ENCODE results near the gene ZNF570.

The ZNF570 gene

DNA sequence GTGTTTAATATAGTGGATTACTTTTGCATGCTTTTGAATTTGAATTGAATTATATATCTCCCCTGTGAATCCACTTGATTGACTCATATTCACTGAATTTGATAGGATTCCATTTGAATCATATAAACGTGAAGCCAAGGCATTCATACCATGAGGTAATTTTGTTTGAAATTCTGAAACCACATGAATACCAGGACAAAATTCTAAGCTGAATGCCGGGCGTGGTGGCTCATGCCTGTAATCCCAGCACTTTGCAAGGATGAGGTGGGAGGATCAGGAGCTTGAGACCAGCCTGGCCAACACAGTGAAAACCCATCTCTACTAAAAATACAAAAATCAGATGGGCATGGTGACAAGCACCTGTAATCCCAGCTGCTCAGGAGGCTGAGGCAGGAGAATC lies 42.0 kb downstream of the ZNF570 start:
- TF ChIP-seq POLR2A (IDR thresholded peaks at IDR 0.05; ENCODE audit: low read length): no peak
- TF ChIP-seq GATA1 (IDR thresholded peaks at IDR 0.05; ENCODE audit: low read depth, low read length): no peak

DNA sequence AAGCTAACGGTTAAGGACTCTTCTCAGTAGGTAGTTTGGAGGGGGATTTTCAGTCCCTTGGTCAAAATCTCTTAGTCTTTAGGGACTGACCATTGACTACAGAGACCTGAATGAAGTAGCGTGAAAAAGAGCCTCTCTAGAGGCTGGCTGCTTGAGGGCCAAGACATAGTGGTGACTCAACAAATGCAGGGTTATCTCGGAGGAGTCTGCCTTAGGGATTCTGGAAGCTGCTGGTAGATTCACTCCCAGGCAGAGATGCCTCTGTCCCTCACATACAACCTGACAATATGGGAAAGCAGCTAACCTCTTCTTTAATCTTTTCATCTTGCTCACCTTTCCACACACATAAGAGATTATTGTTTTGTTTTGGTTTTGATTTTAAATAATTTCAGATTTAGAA lies 42.7 kb downstream of the ZNF570 start:
- no peak for TF ChIP-seq GATA1 (IDR thresholded peaks at IDR 0.05; ENCODE audit: low read depth, low read length)
- TF ChIP-seq POLR2A (IDR thresholded peaks at IDR 0.05; ENCODE audit: low read length): no peak
- no peak for DNase-seq

More for the DNA sequence above, 42.0 kb downstream of the ZNF570 start:
- no peak for DNase-seq

DNA sequence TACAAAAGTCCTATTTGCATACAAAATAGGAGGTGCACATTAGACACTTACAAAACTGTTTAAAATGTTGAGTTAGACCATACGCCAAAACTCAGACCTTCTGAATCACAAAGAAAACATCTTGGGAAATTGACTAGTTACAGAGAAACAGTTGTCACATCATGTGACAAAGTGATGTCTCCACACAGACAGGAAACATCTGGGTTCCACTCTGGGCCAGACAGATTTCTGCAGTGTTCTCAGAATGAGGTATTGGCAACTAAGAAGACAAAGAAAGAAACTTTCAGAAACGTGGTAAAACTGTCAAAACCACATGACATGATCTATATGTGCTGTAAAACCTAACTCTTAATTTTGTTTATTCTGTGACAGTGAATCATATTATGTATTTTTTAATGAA lies 44.2 kb downstream of the ZNF570 start:
- TF ChIP-seq GATA1 (IDR thresholded peaks at IDR 0.05; ENCODE audit: low read depth, low read length) (no peak), POLR2A (IDR thresholded peaks at IDR 0.05; ENCODE audit: low read length) (no peak)
- no peak for DNase-seq

DNA sequence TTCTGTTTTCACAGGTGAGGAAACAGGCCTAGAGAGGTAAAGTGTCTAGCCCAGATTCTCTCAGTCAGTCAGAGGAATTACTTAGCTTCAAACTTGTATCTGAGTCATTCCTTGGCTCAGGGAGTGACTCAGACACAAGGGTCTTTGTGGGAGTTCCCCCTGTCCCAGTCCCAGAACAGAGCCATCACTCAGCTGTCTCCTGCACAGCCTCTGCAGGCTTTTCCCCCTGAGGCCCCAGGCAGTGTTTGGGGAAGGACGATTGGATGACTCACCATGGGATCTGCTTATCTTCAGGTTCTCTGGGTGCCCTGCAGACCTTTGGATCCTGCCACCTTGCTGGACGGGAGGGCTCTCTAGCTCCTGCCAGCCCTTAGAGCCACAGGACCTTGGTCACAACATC lies 50.7 kb downstream of the ZNF570 start:
- DNase-seq: no peak
- TF ChIP-seq GATA1 (IDR thresholded peaks at IDR 0.05; ENCODE audit: low read depth, low read length): no peak
- no peak for TF ChIP-seq POLR2A (IDR thresholded peaks at IDR 0.05; ENCODE audit: low read length)

DNA sequence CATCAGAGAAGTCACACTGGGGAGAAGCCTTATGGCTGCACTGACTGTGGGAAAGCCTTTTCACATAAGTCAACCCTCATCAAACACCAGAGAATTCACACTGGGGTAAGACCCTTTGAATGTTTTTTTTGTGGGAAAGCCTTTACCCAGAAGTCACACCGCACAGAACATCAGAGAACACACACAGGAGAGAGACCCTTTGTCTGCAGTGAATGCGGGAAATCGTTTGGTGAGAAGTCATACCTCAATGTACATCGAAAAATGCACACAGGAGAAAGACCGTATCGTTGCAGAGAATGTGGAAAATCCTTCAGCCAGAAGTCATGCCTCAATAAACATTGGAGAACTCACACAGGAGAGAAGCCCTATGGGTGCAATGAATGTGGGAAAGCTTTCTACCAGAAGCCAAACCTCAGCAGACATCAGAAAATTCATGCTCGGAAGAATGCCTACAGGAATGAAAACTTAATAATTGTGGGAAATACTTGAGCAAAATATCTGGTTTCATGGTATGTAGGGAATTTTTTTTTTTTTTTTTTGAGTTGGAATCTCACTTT lies 68.3 kb downstream of the ZNF570 start:
- DNase-seq: no peak
- TF ChIP-seq POLR2A (IDR thresholded peaks at IDR 0.05; ENCODE audit: low read length) (no peak), GATA1 (IDR thresholded peaks at IDR 0.05; ENCODE audit: low read depth, low read length) (no peak)

Measured in erythroblast (primary cell).